ENCODE results near the gene COL5A1.

DNA sequence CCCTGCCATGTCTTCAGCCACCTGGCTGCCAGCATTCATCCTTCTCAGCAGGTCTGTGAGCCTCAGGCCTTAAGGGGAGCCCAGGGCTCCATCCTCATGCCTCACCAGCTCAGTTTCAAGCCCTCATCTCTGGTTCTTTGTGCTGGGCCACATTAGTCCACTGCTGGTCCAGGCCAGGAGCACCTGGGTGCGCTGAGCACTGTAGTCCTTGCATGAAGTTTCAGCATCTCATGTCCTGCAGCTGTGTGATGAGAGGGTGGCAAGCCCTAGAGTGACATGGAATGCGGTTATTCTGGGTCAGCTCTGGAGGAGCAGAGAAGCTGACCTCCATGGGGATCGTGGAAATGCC is 42.7 kb downstream of the COL5A1 start:
- no peak for TF ChIP-seq PPARA (CRISPR knock-in tag; IDR thresholded peaks at IDR 0.05; ENCODE audit: borderline replicate concordance)
- no peak for TF ChIP-seq ZFP3 (CRISPR knock-in tag; IDR thresholded peaks at IDR 0.05)
- TF ChIP-seq SNAI2 (CRISPR knock-in tag; IDR thresholded peaks at IDR 0.05) = no peak
- TF ChIP-seq GLIS3 (CRISPR knock-in tag; IDR thresholded peaks at IDR 0.05) = no peak
- TF ChIP-seq, protein P1, sequence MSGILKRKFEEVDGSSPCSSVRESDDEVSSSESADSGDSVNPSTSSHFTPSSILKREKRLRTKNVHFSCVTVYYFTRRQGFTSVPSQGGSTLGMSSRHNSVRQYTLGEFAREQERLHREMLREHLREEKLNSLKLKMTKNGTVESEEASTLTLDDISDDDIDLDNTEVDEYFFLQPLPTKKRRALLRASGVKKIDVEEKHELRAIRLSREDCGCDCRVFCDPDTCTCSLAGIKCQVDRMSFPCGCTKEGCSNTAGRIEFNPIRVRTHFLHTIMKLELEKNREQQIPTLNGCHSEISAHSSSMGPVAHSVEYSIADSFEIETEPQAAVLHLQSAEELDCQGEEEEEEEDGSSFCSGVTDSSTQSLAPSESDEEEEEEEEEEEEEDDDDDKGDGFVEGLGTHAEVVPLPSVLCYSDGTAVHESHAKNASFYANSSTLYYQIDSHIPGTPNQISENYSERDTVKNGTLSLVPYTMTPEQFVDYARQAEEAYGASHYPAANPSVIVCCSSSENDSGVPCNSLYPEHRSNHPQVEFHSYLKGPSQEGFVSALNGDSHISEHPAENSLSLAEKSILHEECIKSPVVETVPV (CRISPR knock-in tag; IDR thresholded peaks at IDR 0.05) = no peak
- no peak for TF ChIP-seq RARB (CRISPR knock-in tag; IDR thresholded peaks at IDR 0.05)
- TF ChIP-seq OSR1 (CRISPR knock-in tag; IDR thresholded peaks at IDR 0.05) = no peak
- TF ChIP-seq, protein P2, sequence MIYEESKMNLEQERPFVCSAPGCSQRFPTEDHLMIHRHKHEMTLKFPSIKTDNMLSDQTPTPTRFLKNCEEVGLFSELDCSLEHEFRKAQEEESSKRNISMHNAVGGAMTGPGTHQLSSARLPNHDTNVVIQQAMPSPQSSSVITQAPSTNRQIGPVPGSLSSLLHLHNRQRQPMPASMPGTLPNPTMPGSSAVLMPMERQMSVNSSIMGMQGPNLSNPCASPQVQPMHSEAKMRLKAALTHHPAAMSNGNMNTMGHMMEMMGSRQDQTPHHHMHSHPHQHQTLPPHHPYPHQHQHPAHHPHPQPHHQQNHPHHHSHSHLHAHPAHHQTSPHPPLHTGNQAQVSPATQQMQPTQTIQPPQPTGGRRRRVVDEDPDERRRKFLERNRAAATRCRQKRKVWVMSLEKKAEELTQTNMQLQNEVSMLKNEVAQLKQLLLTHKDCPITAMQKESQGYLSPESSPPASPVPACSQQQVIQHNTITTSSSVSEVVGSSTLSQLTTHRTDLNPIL (CRISPR knock-in tag; IDR thresholded peaks at IDR 0.05; ENCODE audit: low read depth) = no peak
- no peak for TF ChIP-seq ARNTL (CRISPR knock-in tag; IDR thresholded peaks at IDR 0.05; ENCODE audit: borderline replicate concordance, low read depth)
- TF ChIP-seq CSDC2 (CRISPR knock-in tag; IDR thresholded peaks at IDR 0.05) = no peak

All from SK-N-SH treated with all-trans-retinoic acid at 6 μM for 48 hours (cell line).